SU-DHL-6 (cell line): Measurements from ENCODE around the gene PHLDB2.

Experiments used
- H2AFZ ChIP-seq: fragments of 200-600 bp; sonication (generic); 2 replicates; pipeline ENCODE4 v1.6.1; 2014; ENCODE audit warnings: low read depth, mild to moderate bottlenecking, moderate library complexity, mixed read lengths, antibody characterized with exemption, low read length; ENCODE audit not compliant: severe bottlenecking
- H3F3A ChIP-seq: fragments of 200-600 bp; shearing (Covaris generic); 2 replicates; pipeline ENCODE4 v1.6.0; 2016; ENCODE audit warnings: antibody characterized with exemption, mild to moderate bottlenecking; ENCODE audit not compliant: insufficient read depth
- H3K27ac ChIP-seq: fragments of 200-600 bp; sonication (generic); 2 replicates; pipeline ENCODE4 v1.5.1; 2016; ENCODE audit warnings: low read depth, mild to moderate bottlenecking, low read length, moderate library complexity, mixed read lengths
- H3K27me3 ChIP-seq: fragments of 200-600 bp; sonication (generic), shearing (Covaris generic); 2 replicates; pipeline ENCODE4 v1.6.0; 2014; ENCODE audit warnings: mild to moderate bottlenecking, low read length
- H3K36me3 ChIP-seq: fragments of 200-600 bp; sonication (generic); 2 replicates; pipeline ENCODE4 v1.6.1; 2014; ENCODE audit warnings: mild to moderate bottlenecking, low read length, mixed read lengths
- H3K4me2 ChIP-seq: fragments of 300-600, 200-600 bp; shearing (Covaris generic), sonication (generic); 2 replicates; pipeline ENCODE4 v1.6.0; 2014; ENCODE audit warnings: low read length, low read depth, mild to moderate bottlenecking; ENCODE audit not compliant: poor library complexity, severe bottlenecking
- H3K4me3 ChIP-seq: fragments of 200-600 bp; sonication (generic); 2 replicates; pipeline ENCODE4 v1.5.1; 2014; ENCODE audit warnings: antibody characterized with exemption, low read length, mild to moderate bottlenecking, mixed read lengths; ENCODE audit not compliant: insufficient read depth, poor library complexity, severe bottlenecking
- H3K79me2 ChIP-seq: fragments of 200-600 bp; sonication (generic); 2 replicates; pipeline ENCODE4 v1.6.1; 2014; ENCODE audit warnings: mild to moderate bottlenecking, low read length, moderate library complexity; ENCODE audit not compliant: insufficient read depth
- H3K9ac ChIP-seq: fragments of 200-600 bp; sonication (generic); 2 replicates; pipeline ENCODE4 v1.7.0; 2014; ENCODE audit warnings: mild to moderate bottlenecking, low read length
- H3K9me2 ChIP-seq: fragments of 200-600 bp; sonication (generic); replicated peaks from 2 replicates; pipeline ENCODE4 v1.6.1; 2014; ENCODE audit warnings: low read length; ENCODE audit not compliant: insufficient read depth
- H3K9me3 ChIP-seq: fragments of 200-600 bp; sonication (generic); 2 replicates; pipeline ENCODE4 v1.6.1; 2014; ENCODE audit warnings: low read length, mixed read lengths; ENCODE audit not compliant: insufficient read depth
- H4K20me1 ChIP-seq: fragments of 200-600 bp; sonication (generic); 2 replicates; pipeline ENCODE4 v1.6.1; 2014; ENCODE audit warnings: low read depth, mild to moderate bottlenecking, antibody characterized with exemption, low read length, moderate library complexity, mixed read lengths
- EZH2phosphoT487 ChIP-seq: fragments of 200-600 bp; sonication (generic), shearing (Covaris generic); conservative IDR thresholded peaks from 2 replicates; pipeline ENCODE4 v1.6.1; 2018; ENCODE audit warnings: mild to moderate bottlenecking, antibody characterized with exemption, low read length, moderate library complexity, mixed read lengths
- TF ChIP-seq, protein P1 (sequence below): fragments of 200-600 bp; sonication (generic); IDR thresholded peaks from one replicate; pipeline ENCODE4 v1.5.1; 2017; ENCODE audit warnings: antibody characterized with exemption, mild to moderate bottlenecking, low read length, moderate library complexity; ENCODE audit not compliant: insufficient read depth, poor library complexity, severe bottlenecking

PHLDB2 gene

DNA sequence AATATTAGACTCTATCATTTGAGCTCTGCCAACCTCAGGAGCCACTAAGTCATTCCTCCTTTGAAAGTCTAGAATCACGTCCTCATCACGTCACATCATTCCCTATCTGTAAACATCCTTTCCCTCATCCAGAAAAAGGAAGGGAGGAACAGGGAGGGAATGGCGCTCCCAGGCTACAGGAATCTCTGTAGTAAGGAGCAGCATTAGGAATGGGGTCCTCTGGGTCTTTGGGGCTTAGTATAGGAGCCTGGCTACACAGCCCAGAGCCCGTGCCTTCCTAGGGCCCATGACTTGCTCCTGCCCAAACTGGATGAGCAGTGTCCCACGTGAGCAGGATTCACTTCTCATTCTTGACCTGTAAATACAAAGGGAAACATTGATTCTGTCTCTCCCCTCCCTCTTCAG is 141.3 kb downstream of the PHLDB2 start:
- no peaks in the 10 kb centered on the region for H3K79me2 ChIP-seq
- no peak overlapping the region for H3K4me2 ChIP-seq
- no peaks in the 10 kb centered on the region for H3K36me3 ChIP-seq
- no peaks in the 10 kb centered on the region for H3K9me2 ChIP-seq
- no peak overlapping the region for H3K4me3 ChIP-seq
- H3F3A ChIP-seq = no peaks in the 10 kb centered on the region
- no peaks in the 10 kb centered on the region for H4K20me1 ChIP-seq
- TF ChIP-seq, protein P1, sequence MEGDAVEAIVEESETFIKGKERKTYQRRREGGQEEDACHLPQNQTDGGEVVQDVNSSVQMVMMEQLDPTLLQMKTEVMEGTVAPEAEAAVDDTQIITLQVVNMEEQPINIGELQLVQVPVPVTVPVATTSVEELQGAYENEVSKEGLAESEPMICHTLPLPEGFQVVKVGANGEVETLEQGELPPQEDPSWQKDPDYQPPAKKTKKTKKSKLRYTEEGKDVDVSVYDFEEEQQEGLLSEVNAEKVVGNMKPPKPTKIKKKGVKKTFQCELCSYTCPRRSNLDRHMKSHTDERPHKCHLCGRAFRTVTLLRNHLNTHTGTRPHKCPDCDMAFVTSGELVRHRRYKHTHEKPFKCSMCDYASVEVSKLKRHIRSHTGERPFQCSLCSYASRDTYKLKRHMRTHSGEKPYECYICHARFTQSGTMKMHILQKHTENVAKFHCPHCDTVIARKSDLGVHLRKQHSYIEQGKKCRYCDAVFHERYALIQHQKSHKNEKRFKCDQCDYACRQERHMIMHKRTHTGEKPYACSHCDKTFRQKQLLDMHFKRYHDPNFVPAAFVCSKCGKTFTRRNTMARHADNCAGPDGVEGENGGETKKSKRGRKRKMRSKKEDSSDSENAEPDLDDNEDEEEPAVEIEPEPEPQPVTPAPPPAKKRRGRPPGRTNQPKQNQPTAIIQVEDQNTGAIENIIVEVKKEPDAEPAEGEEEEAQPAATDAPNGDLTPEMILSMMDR = no peak
- no peak for TF ChIP-seq EZH2phosphoT487
- no peaks in the 10 kb centered on the region for H3K27me3 ChIP-seq
- H3K9ac ChIP-seq = no peak overlapping the region
- no peak overlapping the region for H3K27ac ChIP-seq
- no peak overlapping the region for H2AFZ ChIP-seq
- no peaks in the 10 kb centered on the region for H3K9me3 ChIP-seq

GRCh38 chr3:112000966-112001365 is 141.9 kb downstream of the PHLDB2 start:
- Histone ChIP-seq H3K36me3 (no peaks in the 10 kb centered on the region), H3K27ac (no peak overlapping the region), H3F3A (no peaks in the 10 kb centered on the region), H3K9me3 (no peaks in the 10 kb centered on the region), H3K4me2 (no peak overlapping the region), H3K27me3 (no peaks in the 10 kb centered on the region), H3K4me3 (no peak overlapping the region), H3K9me2 (no peaks in the 10 kb centered on the region), H2AFZ (no peak overlapping the region), H4K20me1 (no peaks in the 10 kb centered on the region), H3K9ac (no peak overlapping the region), H3K79me2 (no peaks in the 10 kb centered on the region)
- TF ChIP-seq EZH2phosphoT487 = no peak
- TF ChIP-seq, protein P1 = no peak

GRCh38 chr3:112001526-112001925 is 142.5 kb downstream of the PHLDB2 start:
- no peak overlapping the region for H2AFZ ChIP-seq
- no peaks in the 10 kb centered on the region for H3K9me2 ChIP-seq
- no peaks in the 10 kb centered on the region for H3F3A ChIP-seq
- H3K27me3 ChIP-seq = no peaks in the 10 kb centered on the region
- no peak overlapping the region for H3K9ac ChIP-seq
- no peaks in the 10 kb centered on the region for H3K9me3 ChIP-seq
- H3K79me2 ChIP-seq = no peaks in the 10 kb centered on the region
- no peaks in the 10 kb centered on the region for H3K36me3 ChIP-seq
- H3K27ac ChIP-seq = no peak overlapping the region
- no peaks in the 10 kb centered on the region for H4K20me1 ChIP-seq
- TF ChIP-seq, protein P1 = no peak
- no peak for TF ChIP-seq EZH2phosphoT487
- H3K4me3 ChIP-seq = no peak overlapping the region
- H3K4me2 ChIP-seq = no peak overlapping the region
